Fibroblast of lung (primary cell): Measurements from ENCODE around the gene DPYD. TPM values are rescaled to one million over a fixed set of nuclear protein-coding genes. Genes with fewer than 3 reads are reported as not detected.
A peak's percentile ranks its signal among the peaks of the same experiment; 100 is the strongest.

Experiments
- DNase-seq, 2 donors: peaks; one replicate each; pipeline versions ENCODE4 v3.0.0 to v3.0.0-alpha.2; 2010; ENCODE audit warnings: low read depth in 2 of 2
- H2AFZ ChIP-seq: 2 replicates; pipeline ENCODE4 v1.5.1; 2012; ENCODE audit warnings: low read length, control low read depth, inconsistent platforms
- H3K27ac ChIP-seq: 2 replicates; pipeline ENCODE4 v1.5.1; 2011; ENCODE audit warnings: low read length, control low read depth; ENCODE audit not compliant: insufficient read depth
- H3K27me3 ChIP-seq: 2 replicates; pipeline ENCODE4 v1.5.1; 2011; ENCODE audit warnings: mild to moderate bottlenecking, low read length; ENCODE audit not compliant: control insufficient read depth, insufficient read depth
- H3K36me3 ChIP-seq: 2 replicates; pipeline ENCODE4 v1.5.1; 2011; ENCODE audit warnings: low read length; ENCODE audit not compliant: control insufficient read depth, insufficient read depth
- H3K4me1 ChIP-seq: 2 replicates; pipeline ENCODE4 v1.5.1; 2011; ENCODE audit warnings: low read length; ENCODE audit not compliant: control insufficient read depth, insufficient read depth; ENCODE audit errors: extremely low read depth
- H3K4me2 ChIP-seq: 2 replicates; pipeline ENCODE4 v1.5.1; 2011; ENCODE audit warnings: low read length, control low read depth; ENCODE audit not compliant: insufficient read depth; ENCODE audit errors: extremely low read depth
- H3K4me3 ChIP-seq, 4 experiments: fragments of 200-600 bp in 1 of 4; sonication (generic) in 1 of 4; replicated peaks in 1 of 4; 2 replicates each; pipeline ENCODE4 v1.5.1; 2011 to 2016; ENCODE audit warnings: low read length in 4 of 4, low read depth in 3 of 4, mild to moderate bottlenecking in 3 of 4, control low read depth in 2 of 4, inconsistent platforms in 1 of 4, mixed read lengths in 1 of 4; ENCODE audit not compliant: insufficient read depth in 1 of 4; ENCODE audit errors: control extremely low read depth in 1 of 4
- H3K79me2 ChIP-seq: 2 replicates; pipeline ENCODE4 v1.5.1; 2012; ENCODE audit warnings: mild to moderate bottlenecking, low read length, inconsistent platforms; ENCODE audit not compliant: control insufficient read depth, insufficient read depth
- H3K9ac ChIP-seq: 2 replicates; pipeline ENCODE4 v1.5.1; 2011; ENCODE audit warnings: mild to moderate bottlenecking, low read length, control low read depth; ENCODE audit not compliant: insufficient read depth
- H3K9me3 ChIP-seq: 2 replicates; pipeline ENCODE4 v1.5.1; 2012; ENCODE audit warnings: low read depth, low read length; ENCODE audit not compliant: control insufficient read depth, insufficient read depth
- H4K20me1 ChIP-seq: 2 replicates; pipeline ENCODE4 v1.5.1; 2011; ENCODE audit warnings: low read length; ENCODE audit not compliant: control insufficient read depth, insufficient read depth; ENCODE audit errors: extremely low read depth
- CTCF ChIP-seq, 2 donors: IDR thresholded peaks in 1 of 2; conservative IDR thresholded peaks in 1 of 2; 1 replicate in 1 of 2; 2 replicates in 1 of 2; pipeline ENCODE4 v1.5.1; 2011 to 2012; ENCODE audit warnings: low read length in 2 of 2, control low read depth in 1 of 2, inconsistent platforms in 1 of 2, low read depth in 1 of 2, mild to moderate bottlenecking in 1 of 2
- EZH2 ChIP-seq: IDR thresholded peaks from 2 replicates; pipeline ENCODE4 v1.5.1; 2012; ENCODE audit warnings: low read length, control low read depth, mild to moderate bottlenecking; ENCODE audit errors: missing control alignments
- polyA plus RNA-seq, 2 donors: library from polyadenylated mRNA; depleted of rRNA in 1 of 2; stranded (reverse) in 1 of 2; unstranded in 1 of 2; fragments of >200 nt; gene quantifications; 2 replicates each; pipeline ENCODE4 v1.2.1, GENCODE V29; 2011 to 2012; ENCODE audit warnings: missing spikeins in 1 of 2
- total RNA-seq: library from RNA; depleted of rRNA; stranded (reverse); fragments of >200 nt; gene quantifications from 2 replicates; pipeline ENCODE4 v1.2.1, GENCODE V29; 2014

The DPYD gene
- total and polyA plus RNA-seq, 2 donors (not counting 1 experiment from before 2014, with no cell fraction given): 32.0 to 63.1 TPM

- no peak overlapping the region for H3K27ac ChIP-seq
- DNase-seq: peak in 1 of 2 donors; percentile 83
These were observed 339.2 kb downstream of the DPYD start for GRCh38 chr1:97581614-97582051.

DNA sequence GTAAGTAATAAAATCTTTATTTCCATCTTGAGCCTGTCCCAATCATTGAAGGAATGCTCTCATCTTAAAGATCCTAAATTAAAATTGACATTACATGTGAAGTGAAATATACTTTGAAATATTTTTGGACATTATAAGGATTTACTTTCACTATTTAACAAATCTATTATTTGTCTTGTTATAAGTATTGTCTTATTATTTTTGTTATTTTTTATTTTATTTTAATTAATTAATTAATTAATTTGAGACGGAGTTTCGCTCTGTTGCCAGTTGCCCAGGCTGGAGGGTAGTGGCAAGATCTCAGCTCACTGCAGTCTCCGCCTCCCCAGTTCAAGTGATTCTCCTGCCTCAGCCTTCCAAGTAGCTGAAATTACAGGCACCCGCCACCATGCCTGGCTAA, 343.2 kb downstream of the DPYD start:
- H3K27ac ChIP-seq: no peak overlapping the region
- no peaks in the 10 kb centered on the region for H3K36me3 ChIP-seq
- no peaks in the 10 kb centered on the region for H3K9me3 ChIP-seq
- H3K4me2 ChIP-seq: no peak overlapping the region
- no peaks in the 10 kb centered on the region for H3K79me2 ChIP-seq
- no peak overlapping the region for H3K9ac ChIP-seq
- H3K4me3 ChIP-seq: no peak overlapping the region
- no peak for TF ChIP-seq EZH2
- no peak for DNase-seq
- H3K4me1 ChIP-seq: peaks cover 2% of the 10 kb centered on the region
- no peak overlapping the region for H2AFZ ChIP-seq
- H4K20me1 ChIP-seq: no peaks in the 10 kb centered on the region
- no peaks in the 10 kb centered on the region for H3K27me3 ChIP-seq

More at GRCh38 chr1:97581614-97582051, 339.2 kb downstream of the DPYD start:
- no peaks in the 10 kb centered on the region for H3K36me3 ChIP-seq
- no peaks in the 10 kb centered on the region for H3K79me2 ChIP-seq
- H3K4me2 ChIP-seq: no peak overlapping the region
- no peak overlapping the region for H2AFZ ChIP-seq
- no peak overlapping the region for H3K9ac ChIP-seq
- peaks cover 2% of the 10 kb centered on the region for H3K4me1 ChIP-seq
- TF ChIP-seq EZH2: no peak
- TF ChIP-seq CTCF (conservative IDR thresholded peaks at IDR 0.05 in 1 of 2, IDR thresholded peaks at IDR 0.05 in 1 of 2; ENCODE audit: low read depth in 1 of 2, low read length in 2 of 2): no peak
- H4K20me1 ChIP-seq: no peaks in the 10 kb centered on the region
- no peak overlapping the region for H3K4me3 ChIP-seq
- H3K27me3 ChIP-seq: no peaks in the 10 kb centered on the region
- H3K9me3 ChIP-seq: no peaks in the 10 kb centered on the region

DNA sequence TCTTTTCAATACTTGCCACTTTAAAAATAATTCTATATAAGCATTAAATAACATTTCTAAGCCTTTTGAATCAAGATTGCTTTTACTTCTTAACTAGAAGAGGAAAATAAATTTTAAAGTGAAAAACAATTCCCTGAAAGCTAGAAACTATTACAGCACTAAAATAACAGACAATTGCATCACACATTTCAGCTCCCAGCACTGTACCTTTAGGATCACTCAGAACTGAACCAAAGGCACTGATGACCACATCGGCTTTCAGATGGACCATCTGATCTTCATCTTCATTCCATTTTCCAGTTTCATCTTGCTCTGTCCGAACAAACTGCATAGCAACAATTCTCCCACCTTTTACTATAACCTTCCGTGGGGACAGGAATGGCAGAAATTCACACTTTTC, 347.3 kb downstream of the DPYD start:
- no peaks in the 10 kb centered on the region for H3K27me3 ChIP-seq
- H3K4me3 ChIP-seq: no peak overlapping the region
- no peak overlapping the region for H2AFZ ChIP-seq
- no peak overlapping the region for H3K27ac ChIP-seq
- H3K79me2 ChIP-seq: no peaks in the 10 kb centered on the region
- peaks cover 2% of the 10 kb centered on the region for H3K4me1 ChIP-seq
- no peaks in the 10 kb centered on the region for H3K9me3 ChIP-seq
- H3K4me2 ChIP-seq: no peak overlapping the region
- TF ChIP-seq EZH2 (no peak), CTCF (conservative IDR thresholded peaks at IDR 0.05 in 1 of 2, IDR thresholded peaks at IDR 0.05 in 1 of 2; ENCODE audit: low read depth in 1 of 2, low read length in 2 of 2) (no peak)
- H3K9ac ChIP-seq: no peak overlapping the region
- H4K20me1 ChIP-seq: no peaks in the 10 kb centered on the region
- DNase-seq: peak in 1 of 2 donors; percentile 31
- no peaks in the 10 kb centered on the region for H3K36me3 ChIP-seq
